Medulla oblongata (tissue), 1 donor: ENCODE data around the gene CAPNS1.
"Not testable (repeated sequence)": the region's sequence is repeated elsewhere in the genome, so short reads cannot be mapped to it uniquely, and the experiment has no call there.

ENCODE experiments used
- DNase-seq: peaks from one replicate; pipeline ENCODE4 v3.0.0-alpha.2; 2015; ENCODE audit errors: extremely low spot score

CAPNS1 gene

GRCh38 chr19:36150586-36150985 is 10.7 kb downstream of the CAPNS1 start:
- no peak for DNase-seq

- DNase-seq: no peak
These were observed 11.5 kb downstream of the CAPNS1 start for GRCh38 chr19:36151144-36152018.

GRCh38 chr19:36152019-36152351 is 12.1 kb downstream of the CAPNS1 start:
- DNase-seq: no peak

- DNase-seq: no peak
These were observed 12.7 kb downstream of the CAPNS1 start, which contains the start of gene COX7A1 for GRCh38 chr19:36152352-36153091. TSS of gene COX7A1 (minus strand) at chr19:36152447. CDS start at chr19:36152407, 40 bp downstream.

GRCh38 chr19:36153126-36153525 is 13.3 kb downstream of the CAPNS1 start:
- no peak for DNase-seq

- no peak for DNase-seq
These were observed 21.1 kb downstream of the CAPNS1 start for GRCh38 chr19:36160821-36161596.

GRCh38 chr19:36163813-36164212 is 23.9 kb downstream of the CAPNS1 start:
- DNase-seq: no peak

GRCh38 chr19:36169084-36169760 is 29.4 kb downstream of the CAPNS1 start:
- DNase-seq: no peak

GRCh38 chr19:36172852-36173251 is 33.0 kb downstream of the CAPNS1 start:
- no peak for DNase-seq

- not testable (repeated sequence) for DNase-seq
These were observed 34.0 kb downstream of the CAPNS1 start for GRCh38 chr19:36173846-36174245.

- DNase-seq: not testable (repeated sequence)
These were observed 39.2 kb downstream of the CAPNS1 start for GRCh38 chr19:36179077-36179476.

GRCh38 chr19:36182612-36183244 is 42.9 kb downstream of the CAPNS1 start:
- DNase-seq: no peak

GRCh38 chr19:36183245-36183628 is 43.4 kb downstream of the CAPNS1 start:
- no peak for DNase-seq

- not testable (repeated sequence) for DNase-seq
These were observed 46.9 kb downstream of the CAPNS1 start for GRCh38 chr19:36186722-36187121.

GRCh38 chr19:36196249-36196648 is 56.4 kb downstream of the CAPNS1 start:
- DNase-seq: no peak

- peak; percentile 88 for DNase-seq
These were observed 58.3 kb downstream of the CAPNS1 start for GRCh38 chr19:36198119-36198518.
